Measurements from ENCODE around the gene RGS6.

DNA sequence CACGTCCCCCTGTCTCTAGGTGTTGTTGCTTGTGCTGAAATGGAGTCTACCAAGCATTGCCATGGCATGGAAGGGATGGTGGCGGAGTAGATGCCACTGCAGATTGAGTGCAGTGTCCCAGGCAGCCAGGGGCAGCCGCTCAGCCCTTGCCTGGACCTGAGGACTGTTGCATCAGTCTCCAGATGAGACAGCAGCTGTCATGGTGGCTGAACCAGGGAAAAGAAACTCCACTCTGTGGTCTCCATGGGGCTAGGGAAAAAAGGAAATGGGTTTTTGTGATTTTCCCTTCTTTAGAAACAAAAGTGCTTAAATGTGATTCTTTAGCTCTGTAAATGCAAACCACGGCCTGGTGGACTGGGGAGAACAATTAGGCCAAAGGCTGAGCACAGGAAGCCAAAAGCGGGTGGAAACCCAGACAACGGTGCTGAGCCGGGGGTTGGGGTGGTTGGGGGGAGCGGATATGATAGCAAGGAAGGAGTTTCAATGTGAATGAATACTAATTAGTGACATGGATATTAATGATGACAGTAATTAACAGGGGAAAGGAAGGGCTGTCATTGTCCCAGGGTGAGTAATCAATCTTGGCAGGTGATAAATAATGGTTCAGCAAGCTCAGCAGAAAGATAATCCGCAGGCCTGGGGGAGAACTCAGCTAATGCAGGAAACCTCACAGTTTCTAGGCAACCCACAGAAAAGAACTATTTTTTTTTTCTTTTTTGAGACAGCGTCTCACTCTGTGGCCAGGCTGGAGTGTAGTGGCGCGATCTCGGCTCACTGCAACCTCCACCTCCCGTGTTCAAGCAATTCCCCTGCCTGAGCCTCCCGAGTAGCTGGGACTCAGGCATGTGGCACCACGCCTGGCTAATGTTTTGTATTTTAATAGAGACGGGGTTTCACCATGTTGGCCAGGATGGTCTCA is 519.1 kb downstream of the RGS6 start:
- TF ChIP-seq, protein P1, sequence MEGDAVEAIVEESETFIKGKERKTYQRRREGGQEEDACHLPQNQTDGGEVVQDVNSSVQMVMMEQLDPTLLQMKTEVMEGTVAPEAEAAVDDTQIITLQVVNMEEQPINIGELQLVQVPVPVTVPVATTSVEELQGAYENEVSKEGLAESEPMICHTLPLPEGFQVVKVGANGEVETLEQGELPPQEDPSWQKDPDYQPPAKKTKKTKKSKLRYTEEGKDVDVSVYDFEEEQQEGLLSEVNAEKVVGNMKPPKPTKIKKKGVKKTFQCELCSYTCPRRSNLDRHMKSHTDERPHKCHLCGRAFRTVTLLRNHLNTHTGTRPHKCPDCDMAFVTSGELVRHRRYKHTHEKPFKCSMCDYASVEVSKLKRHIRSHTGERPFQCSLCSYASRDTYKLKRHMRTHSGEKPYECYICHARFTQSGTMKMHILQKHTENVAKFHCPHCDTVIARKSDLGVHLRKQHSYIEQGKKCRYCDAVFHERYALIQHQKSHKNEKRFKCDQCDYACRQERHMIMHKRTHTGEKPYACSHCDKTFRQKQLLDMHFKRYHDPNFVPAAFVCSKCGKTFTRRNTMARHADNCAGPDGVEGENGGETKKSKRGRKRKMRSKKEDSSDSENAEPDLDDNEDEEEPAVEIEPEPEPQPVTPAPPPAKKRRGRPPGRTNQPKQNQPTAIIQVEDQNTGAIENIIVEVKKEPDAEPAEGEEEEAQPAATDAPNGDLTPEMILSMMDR (IDR thresholded peaks at IDR 0.05; ENCODE audit: low read depth, low read length, poor library complexity, severe bottlenecking): no peak
- TF ChIP-seq EZH2phosphoT487 (IDR thresholded peaks at IDR 0.05; ENCODE audit: borderline replicate concordance, low read length): no peak

Measured in DOHH2 (cell line).